Measurements from ENCODE around the gene LRP2.
A peak's percentile ranks its signal among the peaks of the same experiment; 100 is the strongest.
"Not testable (repeated sequence)": the region's sequence is repeated elsewhere in the genome, so short reads cannot be mapped to it uniquely, and the experiment has no call there.

Gene LRP2

GRCh38 chr2:169275696-169276444 lies 86.5 kb downstream of the LRP2 start:
- TF ChIP-seq CTCF (IDR thresholded peaks at IDR 0.05), result no peak
- no peaks in the 10 kb centered on the region for H3K9me3 Mint-ChIP-seq
- no peaks in the 10 kb centered on the region for H3K36me3 Mint-ChIP-seq (ENCODE audit: low read depth)
- peaks cover 4% of the 10 kb centered on the region for H3K27me3 Mint-ChIP-seq (ENCODE audit: low read depth, poor library complexity)
- H3K27ac Mint-ChIP-seq, result no peak overlapping the region
- DNase-seq, result no peak
- H3K4me3 Mint-ChIP-seq, result no peak overlapping the region
- H3K4me1 Mint-ChIP-seq, result no peaks in the 10 kb centered on the region

DNA sequence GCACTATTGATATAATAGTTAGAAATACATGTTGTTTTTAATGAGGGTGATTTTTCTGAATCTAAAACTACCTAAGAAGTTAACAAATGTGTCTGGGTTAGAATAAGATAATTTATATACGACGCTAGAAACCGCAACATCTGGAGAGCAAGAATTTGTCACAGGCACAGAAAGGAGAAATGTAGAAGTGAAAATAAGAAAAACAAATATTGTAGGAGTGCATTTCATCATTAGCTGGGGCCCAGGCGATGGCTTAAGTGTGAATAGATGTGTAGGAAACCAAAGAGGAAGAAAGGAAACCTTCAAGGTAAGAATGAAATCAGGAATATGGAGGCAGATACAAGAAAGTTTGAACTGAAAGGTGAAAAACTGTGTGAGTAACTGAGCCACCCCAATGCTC lies 90.3 kb downstream of the LRP2 start:
- Mint-ChIP-seq H3K36me3 (ENCODE audit: low read depth) (no peaks in the 10 kb centered on the region), H3K9me3 (peaks cover 4% of the 10 kb centered on the region), H3K27me3 (ENCODE audit: low read depth, poor library complexity) (peaks cover 4% of the 10 kb centered on the region), H3K27ac (no peak overlapping the region), H3K4me1 (no peaks in the 10 kb centered on the region), H3K4me3 (no peak overlapping the region)
- no peak for DNase-seq
- no peak for TF ChIP-seq CTCF (IDR thresholded peaks at IDR 0.05)

DNA sequence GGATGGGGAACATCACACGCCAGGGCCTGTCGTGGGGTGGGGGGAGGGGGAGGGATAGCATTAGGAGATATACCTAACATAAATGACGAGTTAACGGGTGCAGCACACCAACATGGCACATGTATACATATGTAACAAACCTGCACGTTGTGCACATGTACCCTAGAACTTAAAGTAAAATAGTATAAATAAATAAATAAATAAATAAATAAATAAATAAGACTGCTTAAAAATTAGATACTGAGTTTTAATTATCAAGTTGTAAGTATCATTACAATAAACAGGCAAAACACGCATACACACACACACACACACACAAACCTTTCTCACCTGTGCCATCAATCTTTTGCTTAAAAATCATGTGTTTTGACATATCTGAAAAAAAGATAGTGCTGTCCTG lies 91.8 kb downstream of the LRP2 start:
- H3K27ac Mint-ChIP-seq; H3K27me3 Mint-ChIP-seq (ENCODE audit: low read depth, poor library complexity); H3K9me3 Mint-ChIP-seq; H3K4me3 Mint-ChIP-seq; DNase-seq; H3K36me3 Mint-ChIP-seq (ENCODE audit: low read depth); H3K4me1 Mint-ChIP-seq: not testable (repeated sequence)

DNA sequence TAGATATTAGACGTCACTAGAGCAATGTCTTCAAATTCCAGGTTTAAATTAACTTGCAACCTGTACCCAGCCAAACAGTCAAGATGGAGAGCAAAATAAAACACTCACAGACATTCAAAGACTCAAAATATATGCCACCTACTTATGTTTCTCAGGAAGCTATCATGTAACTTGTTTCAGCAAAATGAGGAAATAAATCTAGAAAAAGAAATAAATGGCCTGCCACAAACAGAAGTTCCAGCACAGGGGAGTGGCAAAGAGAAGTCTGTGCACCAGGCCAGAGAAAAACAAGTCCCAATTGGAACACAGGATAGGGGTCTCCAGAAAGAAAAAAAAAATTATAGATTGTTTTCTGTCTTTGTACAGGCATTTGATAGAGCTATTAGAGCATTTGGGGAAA lies 96.7 kb downstream of the LRP2 start:
- Mint-ChIP-seq H3K4me1 (no peaks in the 10 kb centered on the region), H3K27ac (no peak overlapping the region)
- no peak for TF ChIP-seq CTCF (IDR thresholded peaks at IDR 0.05)

GRCh38 chr2:169260846-169261642 lies 101.3 kb downstream of the LRP2 start:
- Mint-ChIP-seq H3K27ac (peak overlapping the region; percentile 5), H3K9me3 (no peaks in the 10 kb centered on the region), H3K4me3 (no peak overlapping the region), H3K4me1 (no peaks in the 10 kb centered on the region), H3K27me3 (ENCODE audit: low read depth, poor library complexity) (peaks cover 9% of the 10 kb centered on the region), H3K36me3 (ENCODE audit: low read depth) (no peaks in the 10 kb centered on the region)
- no peak for TF ChIP-seq CTCF (IDR thresholded peaks at IDR 0.05)
- DNase-seq, result no peak

More for the DNA sequence above, 96.7 kb downstream of the LRP2 start:
- DNase-seq, result no peak
- no peaks in the 10 kb centered on the region for H3K36me3 Mint-ChIP-seq (ENCODE audit: low read depth)
- no peak overlapping the region for H3K4me3 Mint-ChIP-seq
- peaks cover 5% of the 10 kb centered on the region for H3K27me3 Mint-ChIP-seq (ENCODE audit: low read depth, poor library complexity)
- peaks cover 4% of the 10 kb centered on the region for H3K9me3 Mint-ChIP-seq

DNA sequence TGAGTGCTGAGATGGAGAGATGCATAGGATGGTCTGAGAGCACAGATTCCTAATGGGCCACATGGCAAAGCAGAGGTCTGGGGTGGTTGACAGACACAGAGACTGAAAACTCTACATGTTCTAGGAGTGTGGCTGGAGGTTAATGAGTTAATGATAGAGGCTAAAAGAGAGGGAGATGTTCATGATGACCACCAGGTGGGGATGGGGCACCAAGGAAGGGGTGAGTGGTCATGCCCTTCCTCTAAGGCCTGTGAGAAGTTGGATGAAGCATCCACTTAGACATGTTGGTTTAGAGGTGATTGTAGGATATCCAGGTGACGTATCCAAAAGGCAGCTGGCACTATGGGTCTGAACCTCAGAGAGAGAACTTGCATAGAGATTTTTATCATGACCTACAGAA lies 102.1 kb downstream of the LRP2 start:
- Mint-ChIP-seq H3K36me3 (ENCODE audit: low read depth) (no peaks in the 10 kb centered on the region), H3K27ac (no peak overlapping the region), H3K4me3 (no peak overlapping the region), H3K9me3 (no peaks in the 10 kb centered on the region), H3K4me1 (no peaks in the 10 kb centered on the region), H3K27me3 (ENCODE audit: low read depth, poor library complexity) (peaks cover 9% of the 10 kb centered on the region)
- no peak for DNase-seq
- TF ChIP-seq CTCF (IDR thresholded peaks at IDR 0.05), result no peak
